Cortex of kidney (tissue), 1 donor: ENCODE results near the gene JPT1.

Experiments
- DNase-seq: peaks from one replicate; lab custom pipeline; 2025; lab: John Stamatoyannopoulos, UW

The JPT1 gene

GRCh38 chr17:75103601-75104554, 50.4 kb downstream of the JPT1 start:
- no peak for DNase-seq

GRCh38 chr17:75102385-75102821, 51.9 kb downstream of the JPT1 start:
- no peak for DNase-seq

GRCh38 chr17:75099881-75100595, 54.3 kb downstream of the JPT1 start:
- DNase-seq: no peak

DNA sequence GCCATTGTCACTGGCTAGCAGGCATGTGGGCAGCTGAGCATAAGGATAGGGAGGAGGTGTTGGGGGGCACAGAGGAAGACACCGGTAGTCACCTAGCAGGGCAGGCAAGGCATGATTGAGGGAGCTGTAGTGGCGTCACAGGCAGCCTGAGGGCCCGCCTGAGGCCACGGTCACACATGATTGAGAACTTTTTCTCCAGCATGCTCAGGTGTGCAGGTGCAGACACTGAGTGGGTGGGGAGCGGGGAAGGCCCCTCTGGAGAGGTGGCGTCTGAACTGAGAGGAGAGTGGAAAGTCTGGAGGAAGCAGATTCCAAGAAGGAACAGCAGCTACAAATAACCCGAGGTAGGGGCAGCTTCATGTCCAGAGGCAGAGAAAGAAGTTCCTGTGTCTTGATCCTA, 55.5 kb downstream of the JPT1 start:
- DNase-seq: no peak

DNA sequence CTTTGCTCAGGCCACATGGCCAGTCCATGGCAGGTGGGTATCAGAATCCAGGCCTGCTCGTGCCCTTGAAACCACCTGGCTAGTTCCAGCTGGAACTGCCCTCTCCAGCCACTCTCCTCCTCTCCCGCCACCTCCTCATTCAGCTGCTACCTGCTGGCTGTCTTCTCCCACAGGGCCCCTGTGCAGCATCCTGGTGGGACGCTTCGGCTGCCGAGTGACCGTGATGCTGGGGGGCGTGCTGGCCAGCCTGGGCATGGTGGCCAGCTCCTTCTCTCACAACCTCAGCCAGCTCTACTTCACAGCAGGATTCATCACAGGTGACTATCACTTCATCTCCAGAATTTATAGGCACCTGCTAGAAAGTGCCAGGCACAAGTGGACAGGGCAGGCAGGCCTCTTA, 56.4 kb downstream of the JPT1 start:
- no peak for DNase-seq

DNA sequence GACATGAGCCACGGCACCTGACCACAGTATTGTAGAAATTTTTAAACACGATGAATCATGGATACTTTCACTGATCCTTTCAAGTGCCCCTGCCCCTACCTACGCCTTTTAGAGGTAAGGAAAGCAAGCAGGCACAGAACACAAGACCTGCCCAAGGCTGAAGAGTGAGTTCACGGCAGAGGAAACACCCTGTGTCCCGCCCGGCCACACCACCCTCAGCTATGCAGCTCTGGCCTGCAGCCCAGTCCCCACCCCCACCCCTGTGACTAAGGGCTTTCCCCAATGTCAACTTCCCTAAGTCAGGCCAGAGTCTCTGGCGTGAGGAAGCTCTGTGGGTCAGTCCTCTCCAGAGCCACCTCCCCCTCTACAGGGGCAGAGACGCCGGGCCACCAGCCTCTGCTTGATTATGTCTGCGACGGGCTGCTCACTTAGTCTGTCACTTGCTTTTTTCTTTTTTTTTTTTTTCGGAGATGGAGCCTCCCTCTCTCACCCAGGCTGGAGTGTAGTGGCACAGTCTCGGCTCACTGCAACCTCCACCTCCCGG, 58.2 kb downstream of the JPT1 start:
- DNase-seq: no peak

GRCh38 chr17:75094871-75095399, 59.4 kb downstream of the JPT1 start:
- DNase-seq: no peak

DNA sequence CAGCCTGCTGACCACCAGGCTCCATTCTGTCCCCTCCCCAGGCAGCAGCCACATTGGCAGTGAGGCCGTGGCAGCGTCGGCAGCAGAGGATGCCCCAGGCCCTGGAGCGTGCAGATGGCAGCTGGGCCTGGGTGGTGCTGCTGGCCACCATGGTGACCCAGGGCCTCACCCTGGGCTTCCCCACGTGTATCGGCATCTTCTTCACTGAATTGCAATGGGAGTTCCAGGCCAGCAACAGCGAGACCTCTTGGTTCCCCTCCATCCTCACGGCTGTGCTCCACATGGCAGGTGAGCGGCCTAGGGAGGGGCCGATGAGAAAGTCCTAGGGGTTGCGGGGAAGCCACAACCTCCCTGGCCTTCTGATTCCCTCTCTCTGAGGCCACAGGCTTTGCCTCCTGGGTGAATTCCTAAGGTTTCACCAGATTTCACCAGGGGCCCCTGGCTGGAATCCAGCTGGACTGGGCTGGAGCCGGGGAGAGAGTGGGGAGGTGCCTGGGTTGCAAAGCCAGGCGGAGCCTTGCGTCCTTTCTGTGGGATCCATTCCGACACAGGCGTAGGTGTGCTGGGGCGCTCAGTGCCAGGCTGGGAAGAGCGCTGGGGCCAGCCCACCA, 60.7 kb downstream of the JPT1 start:
- DNase-seq: no peak

GRCh38 chr17:75091855-75092327, 62.4 kb downstream of the JPT1 start:
- DNase-seq: no peak

GRCh38 chr17:75090871-75091854, 63.1 kb downstream of the JPT1 start:
- DNase-seq: no peak

DNA sequence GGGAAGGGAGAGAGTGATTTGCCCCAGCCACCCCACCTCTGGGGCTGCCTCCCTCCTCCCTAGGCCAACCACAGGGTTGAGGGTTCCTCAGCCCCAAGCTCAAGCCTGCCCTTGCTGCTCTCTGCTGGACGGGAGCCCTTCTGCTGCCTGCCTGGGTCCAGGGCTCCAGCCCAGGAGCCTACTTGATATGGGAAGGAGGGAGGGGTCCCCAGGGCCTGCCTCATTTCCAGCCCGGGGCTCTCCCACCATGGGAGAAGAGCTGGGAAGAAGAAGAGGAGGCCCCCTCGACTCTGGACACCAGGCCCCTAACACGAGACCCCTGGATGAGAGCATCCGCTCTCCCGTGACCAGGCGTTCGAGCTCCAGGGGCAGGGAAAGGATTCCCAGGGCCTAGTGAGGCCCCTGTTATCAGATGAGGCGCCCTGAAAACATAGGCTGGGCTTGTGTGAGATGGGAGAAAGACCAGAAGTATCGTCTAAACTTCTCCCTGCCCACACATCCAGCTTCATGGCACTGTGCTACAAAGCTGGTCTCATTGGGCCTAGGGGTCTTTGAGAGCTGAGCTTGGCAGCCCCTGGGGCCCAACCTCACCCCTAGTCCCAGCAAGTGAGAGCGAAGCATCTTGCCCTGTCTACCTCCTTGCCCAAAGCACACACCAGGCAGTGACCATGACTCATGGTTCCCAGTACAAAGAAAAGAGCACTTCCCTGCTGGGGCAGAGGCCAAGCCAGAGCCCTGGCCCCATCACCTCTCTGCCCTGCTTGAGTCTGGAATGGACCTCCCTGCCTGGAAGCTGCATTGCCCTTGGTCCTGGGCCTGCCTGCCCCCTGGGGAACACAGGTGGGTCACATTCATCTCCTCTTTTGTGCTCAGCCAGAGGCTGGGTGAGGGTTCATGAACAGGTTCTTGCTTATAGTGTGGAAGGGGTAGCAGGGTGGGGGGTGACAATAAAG, 65.6 kb downstream of the JPT1 start:
- no peak for DNase-seq

DNA sequence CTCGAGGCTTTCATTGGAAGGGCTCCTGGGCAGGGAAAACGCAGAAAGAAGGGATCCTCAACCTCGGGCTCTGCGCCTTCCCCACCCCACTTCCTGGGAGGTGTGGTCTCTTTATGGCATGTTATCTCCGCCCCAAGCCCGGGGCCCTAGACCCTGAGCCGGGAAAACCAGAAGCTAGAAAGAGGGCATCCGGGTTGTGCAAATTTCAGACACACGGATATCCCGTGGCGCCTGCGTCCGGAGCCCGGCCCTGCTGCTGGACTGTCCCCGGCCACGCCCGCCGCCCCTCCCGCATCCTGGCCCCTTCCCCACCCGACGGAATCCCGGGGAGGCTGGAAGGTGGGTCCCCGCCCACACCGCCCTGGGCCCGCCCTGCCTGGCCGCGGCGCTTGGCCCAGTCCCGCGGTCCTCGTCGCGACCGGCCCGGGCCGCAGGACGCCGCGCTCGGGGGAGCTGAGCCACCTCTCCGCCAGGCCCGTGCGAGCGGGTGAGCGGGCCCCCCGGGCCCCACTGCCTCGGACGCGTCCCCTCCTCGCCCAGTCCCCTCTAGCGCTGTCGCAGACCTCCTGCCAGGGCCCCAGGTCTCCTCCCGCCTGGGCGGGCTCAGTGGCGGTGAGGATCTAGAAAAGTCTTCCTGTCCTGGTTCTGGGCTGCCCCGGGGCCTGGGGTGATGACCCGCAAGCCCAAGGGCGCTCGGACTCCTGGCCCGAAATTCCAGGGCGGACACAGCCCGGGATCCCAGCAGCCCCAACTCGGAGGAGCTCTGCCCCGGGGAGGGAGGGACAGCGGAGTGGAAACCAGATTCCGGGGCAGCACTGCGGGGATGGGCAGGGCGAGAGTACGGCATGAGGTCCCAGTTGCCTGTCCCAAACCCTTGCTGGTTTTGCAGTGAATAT, 66.5 kb downstream of the JPT1 start, which contains the start of gene SLC16A5:
Gene SLC16A5, plus strand, starts transcription at position 397 of the 896 bp plus-strand sequence. CDS start 5,683 bp downstream, outside the sequence.
- no peak for DNase-seq

DNA sequence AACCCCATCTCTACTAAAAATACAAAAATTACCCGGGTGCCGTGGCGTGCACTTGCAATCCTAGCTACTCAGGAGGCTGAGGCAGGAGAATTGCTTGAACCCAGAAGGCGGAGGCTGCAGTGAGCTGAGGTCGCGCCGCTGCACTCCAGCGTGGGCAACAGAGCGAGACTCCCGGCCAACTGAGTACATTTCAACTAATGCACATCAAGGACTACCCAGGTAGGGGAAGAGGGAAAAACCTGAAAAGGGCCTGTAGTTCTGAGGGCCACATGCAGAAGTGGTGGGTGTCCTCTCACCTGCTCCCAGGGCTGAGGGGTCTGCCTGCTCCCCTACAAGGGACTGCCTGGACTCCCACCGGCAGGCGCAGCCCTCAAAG, 67.1 kb downstream of the JPT1 start:
- no peak for DNase-seq

DNA sequence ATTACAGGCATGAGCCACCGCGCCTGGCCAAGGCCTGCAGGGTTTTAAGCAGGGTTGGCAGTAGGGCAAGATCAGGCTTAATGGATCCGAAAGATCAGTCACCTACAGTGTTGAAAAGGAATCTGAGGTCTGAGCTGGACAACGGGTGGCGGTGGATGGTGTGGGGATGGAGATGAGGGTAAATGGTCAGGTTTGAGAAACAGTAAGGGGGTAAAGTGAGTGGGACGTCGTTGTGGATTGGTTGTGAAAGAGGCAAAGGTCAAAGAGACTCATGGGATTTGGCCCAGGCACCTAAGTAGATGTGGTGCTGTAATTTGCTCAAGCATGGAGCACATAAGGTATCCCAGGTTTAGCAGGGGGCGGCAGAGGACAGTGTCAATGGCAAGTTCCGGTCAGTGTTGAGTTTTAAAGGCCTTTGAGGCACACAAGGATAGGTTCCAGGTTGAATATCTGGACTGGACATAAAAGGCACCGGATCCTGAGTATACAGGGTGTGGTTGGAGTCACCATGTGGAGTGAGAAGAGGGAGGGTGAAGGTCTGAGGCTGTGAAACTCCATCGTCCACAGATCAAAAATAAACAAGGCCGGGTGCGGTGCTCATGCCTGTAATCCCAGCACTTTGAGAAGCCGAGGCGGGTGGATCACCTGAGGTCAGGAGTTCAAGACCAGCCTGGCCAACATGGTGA, 67.7 kb downstream of the JPT1 start:
- no peak for DNase-seq
